ENCODE data around the gene STXBP2.

The STXBP2 gene

GRCh38 chr19:7602935-7603497 is 33.9 kb upstream of the STXBP2 start:
- Histone ChIP-seq H3K4me3 (ENCODE audit: insufficient read depth, low read depth, low read length) (no peak overlapping the region), H3K27me3 (ENCODE audit: control insufficient read depth, insufficient read depth, low read length, poor library complexity, severe bottlenecking) (no peaks in the 10 kb centered on the region), H3K4me1 (ENCODE audit: control insufficient read depth, insufficient read depth, low read length) (no peaks in the 10 kb centered on the region), H3K27ac (ENCODE audit: insufficient read depth, low read depth, low read length, poor library complexity, severe bottlenecking) (no peak overlapping the region), H3K9me3 (ENCODE audit: control insufficient read depth, low read length) (no peaks in the 10 kb centered on the region), H3K36me3 (ENCODE audit: control insufficient read depth, insufficient read depth, low read length) (no peaks in the 10 kb centered on the region)
- 92% methylated on average over 11 of the region's 11 CpGs for WGBS, 2 experiments

- H3K4me1 ChIP-seq (ENCODE audit: control insufficient read depth, insufficient read depth, low read length) = no peaks in the 10 kb centered on the region
- H3K9me3 ChIP-seq (ENCODE audit: control insufficient read depth, low read length) = no peaks in the 10 kb centered on the region
- no peak overlapping the region for H3K4me3 ChIP-seq (ENCODE audit: insufficient read depth, low read depth, low read length)
- no peak overlapping the region for H3K27ac ChIP-seq (ENCODE audit: insufficient read depth, low read depth, low read length, poor library complexity, severe bottlenecking)
- WGBS, 2 experiments = 91% methylated on average over 9 of the region's 9 CpGs
- no peaks in the 10 kb centered on the region for H3K27me3 ChIP-seq (ENCODE audit: control insufficient read depth, insufficient read depth, low read length, poor library complexity, severe bottlenecking)
- H3K36me3 ChIP-seq (ENCODE audit: control insufficient read depth, insufficient read depth, low read length) = no peaks in the 10 kb centered on the region
Observed at GRCh38 chr19:7603919-7604318, 33.0 kb upstream of the STXBP2 start.

- Histone ChIP-seq H3K27ac (ENCODE audit: insufficient read depth, low read depth, low read length, poor library complexity, severe bottlenecking) (no peak overlapping the region), H3K4me3 (ENCODE audit: insufficient read depth, low read depth, low read length) (no peak overlapping the region), H3K9me3 (ENCODE audit: control insufficient read depth, low read length) (no peaks in the 10 kb centered on the region), H3K4me1 (ENCODE audit: control insufficient read depth, insufficient read depth, low read length) (no peaks in the 10 kb centered on the region), H3K36me3 (ENCODE audit: control insufficient read depth, insufficient read depth, low read length) (no peaks in the 10 kb centered on the region), H3K27me3 (ENCODE audit: control insufficient read depth, insufficient read depth, low read length, poor library complexity, severe bottlenecking) (no peaks in the 10 kb centered on the region)
- 89% methylated on average over 12 of the region's 14 CpGs for WGBS, 2 experiments
Observed at GRCh38 chr19:7605490-7606222, 31.3 kb upstream of the STXBP2 start.

- Histone ChIP-seq H3K4me3 (ENCODE audit: insufficient read depth, low read depth, low read length) (no peak overlapping the region), H3K36me3 (ENCODE audit: control insufficient read depth, insufficient read depth, low read length) (no peaks in the 10 kb centered on the region), H3K27ac (ENCODE audit: insufficient read depth, low read depth, low read length, poor library complexity, severe bottlenecking) (no peak overlapping the region), H3K27me3 (ENCODE audit: control insufficient read depth, insufficient read depth, low read length, poor library complexity, severe bottlenecking) (no peaks in the 10 kb centered on the region), H3K9me3 (ENCODE audit: control insufficient read depth, low read length) (no peaks in the 10 kb centered on the region), H3K4me1 (ENCODE audit: control insufficient read depth, insufficient read depth, low read length) (no peaks in the 10 kb centered on the region)
- WGBS, 2 experiments = 94 to 95% methylated on average over 17 of the region's 17 CpGs
Observed at GRCh38 chr19:7606289-7606688, 30.6 kb upstream of the STXBP2 start.

GRCh38 chr19:7607212-7607873 is 29.6 kb upstream of the STXBP2 start:
- Histone ChIP-seq H3K36me3 (ENCODE audit: control insufficient read depth, insufficient read depth, low read length) (no peaks in the 10 kb centered on the region), H3K27ac (ENCODE audit: insufficient read depth, low read depth, low read length, poor library complexity, severe bottlenecking) (no peak overlapping the region), H3K9me3 (ENCODE audit: control insufficient read depth, low read length) (no peaks in the 10 kb centered on the region), H3K4me3 (ENCODE audit: insufficient read depth, low read depth, low read length) (no peak overlapping the region), H3K4me1 (ENCODE audit: control insufficient read depth, insufficient read depth, low read length) (no peaks in the 10 kb centered on the region), H3K27me3 (ENCODE audit: control insufficient read depth, insufficient read depth, low read length, poor library complexity, severe bottlenecking) (no peaks in the 10 kb centered on the region)
- 96% methylated on average over 9 to 10 of the region's 10 CpGs for WGBS, 2 experiments

- Histone ChIP-seq H3K27me3 (ENCODE audit: control insufficient read depth, insufficient read depth, low read length, poor library complexity, severe bottlenecking) (no peaks in the 10 kb centered on the region), H3K4me1 (ENCODE audit: control insufficient read depth, insufficient read depth, low read length) (no peaks in the 10 kb centered on the region), H3K9me3 (ENCODE audit: control insufficient read depth, low read length) (no peaks in the 10 kb centered on the region), H3K27ac (ENCODE audit: insufficient read depth, low read depth, low read length, poor library complexity, severe bottlenecking) (no peak overlapping the region), H3K36me3 (ENCODE audit: control insufficient read depth, insufficient read depth, low read length) (no peaks in the 10 kb centered on the region), H3K4me3 (ENCODE audit: insufficient read depth, low read depth, low read length) (no peak overlapping the region)
- whole genome bisulfite sequencing, 2 experiments = 96 to 97% methylated on average over 25 of the region's 25 CpGs
Observed at GRCh38 chr19:7607874-7608560, 28.9 kb upstream of the STXBP2 start.

GRCh38 chr19:7610491-7611240 is 26.2 kb upstream of the STXBP2 start:
- H3K27me3 ChIP-seq (ENCODE audit: control insufficient read depth, insufficient read depth, low read length, poor library complexity, severe bottlenecking) = no peaks in the 10 kb centered on the region
- no peak overlapping the region for H3K27ac ChIP-seq (ENCODE audit: insufficient read depth, low read depth, low read length, poor library complexity, severe bottlenecking)
- no peaks in the 10 kb centered on the region for H3K4me1 ChIP-seq (ENCODE audit: control insufficient read depth, insufficient read depth, low read length)
- no peak overlapping the region for H3K4me3 ChIP-seq (ENCODE audit: insufficient read depth, low read depth, low read length)
- H3K9me3 ChIP-seq (ENCODE audit: control insufficient read depth, low read length) = no peaks in the 10 kb centered on the region
- no peaks in the 10 kb centered on the region for H3K36me3 ChIP-seq (ENCODE audit: control insufficient read depth, insufficient read depth, low read length)
- WGBS, 2 experiments = 94 to 95% methylated on average over 31 of the region's 31 CpGs

GRCh38 chr19:7611541-7612279 is 25.2 kb upstream of the STXBP2 start:
- Histone ChIP-seq H3K36me3 (ENCODE audit: control insufficient read depth, insufficient read depth, low read length) (no peaks in the 10 kb centered on the region), H3K27ac (ENCODE audit: insufficient read depth, low read depth, low read length, poor library complexity, severe bottlenecking) (no peak overlapping the region), H3K4me1 (ENCODE audit: control insufficient read depth, insufficient read depth, low read length) (no peaks in the 10 kb centered on the region), H3K9me3 (ENCODE audit: control insufficient read depth, low read length) (no peaks in the 10 kb centered on the region), H3K27me3 (ENCODE audit: control insufficient read depth, insufficient read depth, low read length, poor library complexity, severe bottlenecking) (no peaks in the 10 kb centered on the region), H3K4me3 (ENCODE audit: insufficient read depth, low read depth, low read length) (no peak overlapping the region)
- 94 to 95% methylated on average over 41 of the region's 41 CpGs for WGBS, 2 experiments

Data from ectodermal cell (in vitro differentiated cells).